Measurements from ENCODE around the gene NTF4. TPM values are rescaled to one million over a fixed set of nuclear protein-coding genes. Genes with fewer than 3 reads are reported as not detected.

Gene NTF4
- total and polyA plus RNA-seq, 2 donors = 6.7 to 30.1 TPM

GRCh38 chr19:49014870-49015255, 49.8 kb downstream of the NTF4 start:
- no peak for DNase-seq (ENCODE audit: low read depth in 6 of 9, low spot score in 9 of 9)
- Histone ChIP-seq H3K27ac (ENCODE audit: low read depth in 1 of 2, low read length in 1 of 2) (no peak overlapping the region), H3K27me3 (ENCODE audit: control insufficient read depth in 2 of 2, insufficient read depth in 1 of 2, low read length in 1 of 2) (peaks cover 13 to 28% of the 10 kb centered on the region in 2 donors), H3K4me1 (ENCODE audit: control insufficient read depth in 2 of 2, insufficient read depth in 2 of 2, low read length in 2 of 2) (peaks cover 3 to 14% of the 10 kb centered on the region in 2 donors), H3K4me3 (ENCODE audit: low read length in 2 of 2) (no peak overlapping the region), H3K36me3 (ENCODE audit: control insufficient read depth in 2 of 2, insufficient read depth in 2 of 2, low read length in 1 of 2) (peaks cover 43 to 59% of the 10 kb centered on the region in 2 donors), H3K9me3 (ENCODE audit: control insufficient read depth in 2 of 2, insufficient read depth in 1 of 2, low read length in 1 of 2) (no peaks in the 10 kb centered on the region)
- 98% methylated on average over 18 of the region's 18 CpGs for WGBS

- H3K27ac ChIP-seq (ENCODE audit: low read depth in 1 of 2, low read length in 1 of 2) = no peak overlapping the region
- H3K4me3 ChIP-seq (ENCODE audit: low read length in 2 of 2) = no peak overlapping the region
- 97% methylated on average over 32 of the region's 32 CpGs for WGBS
- H3K36me3 ChIP-seq (ENCODE audit: control insufficient read depth in 2 of 2, insufficient read depth in 2 of 2, low read length in 1 of 2) = peaks cover 48 to 64% of the 10 kb centered on the region in 2 donors
- peaks cover 3 to 11% of the 10 kb centered on the region in 2 donors for H3K4me1 ChIP-seq (ENCODE audit: control insufficient read depth in 2 of 2, insufficient read depth in 2 of 2, low read length in 2 of 2)
- H3K9me3 ChIP-seq (ENCODE audit: control insufficient read depth in 2 of 2, insufficient read depth in 1 of 2, low read length in 1 of 2) = no peaks in the 10 kb centered on the region
- H3K27me3 ChIP-seq (ENCODE audit: control insufficient read depth in 2 of 2, insufficient read depth in 1 of 2, low read length in 1 of 2) = peaks cover 7 to 23% of the 10 kb centered on the region in 2 donors
- no peak for DNase-seq (ENCODE audit: low read depth in 6 of 9, low spot score in 9 of 9)
Observed at GRCh38 chr19:49014123-49014869, 50.3 kb downstream of the NTF4 start.

- Histone ChIP-seq H3K4me1 (ENCODE audit: control insufficient read depth in 2 of 2, insufficient read depth in 2 of 2, low read length in 2 of 2) (no peaks in the 10 kb centered on the region), H3K27ac (ENCODE audit: low read depth in 1 of 2, low read length in 1 of 2) (no peak overlapping the region), H3K9me3 (ENCODE audit: control insufficient read depth in 2 of 2, insufficient read depth in 1 of 2, low read length in 1 of 2) (no peaks in the 10 kb centered on the region), H3K4me3 (ENCODE audit: low read length in 2 of 2) (no peak overlapping the region), H3K36me3 (ENCODE audit: control insufficient read depth in 2 of 2, insufficient read depth in 2 of 2, low read length in 1 of 2) (peaks cover 62 to 76% of the 10 kb centered on the region in 2 donors), H3K27me3 (ENCODE audit: control insufficient read depth in 2 of 2, insufficient read depth in 1 of 2, low read length in 1 of 2) (no peaks in the 10 kb centered on the region)
- WGBS = 98% methylated on average over 17 of the region's 17 CpGs
- no peak for DNase-seq (ENCODE audit: low read depth in 6 of 9, low spot score in 9 of 9)
Observed at GRCh38 chr19:49011194-49011593, 53.4 kb downstream of the NTF4 start.

Other genes with a start within 250 kb of the NTF4 start
- gene HSD17B14, start 228.3 kb downstream of the NTF4 start, total RNA-seq = 9.9 TPM
- gene HSD17B14, start 228.3 kb downstream of the NTF4 start, polyA plus RNA-seq = 20.4 TPM
- gene PLEKHA4, start 196.2 kb downstream of the NTF4 start, total RNA-seq = 4.1 TPM
- 17.3 TPM for gene PLEKHA4, start 196.2 kb downstream of the NTF4 start, polyA plus RNA-seq
- 12.1 TPM for gene PPP1R15A, start 192.4 kb downstream of the NTF4 start, total RNA-seq
- 40.0 TPM for gene PPP1R15A, start 192.4 kb downstream of the NTF4 start, polyA plus RNA-seq
- gene TULP2, start 166.1 kb downstream of the NTF4 start, total RNA-seq = not detected
- 0.02 TPM for gene TULP2, start 166.1 kb downstream of the NTF4 start, polyA plus RNA-seq
- 42.3 TPM for gene NUCB1, start 164.5 kb downstream of the NTF4 start, total RNA-seq
- 119 TPM for gene NUCB1, start 164.5 kb downstream of the NTF4 start, polyA plus RNA-seq
- gene DHDH, start 131.1 kb downstream of the NTF4 start, total RNA-seq = 0.28 TPM
- 1.0 TPM for gene DHDH, start 131.1 kb downstream of the NTF4 start, polyA plus RNA-seq
- 62.6 TPM for gene BAX, start 109.9 kb downstream of the NTF4 start, total RNA-seq
- gene BAX, start 109.9 kb downstream of the NTF4 start, polyA plus RNA-seq = 126 TPM
- 1,031 TPM for gene FTL, start 99.5 kb downstream of the NTF4 start, total RNA-seq
- 8,316 TPM for gene FTL, start 99.5 kb downstream of the NTF4 start, polyA plus RNA-seq
- gene GYS1, start 71.5 kb downstream of the NTF4 start, total RNA-seq = 14.0 TPM
- 22.2 TPM for gene GYS1, start 71.5 kb downstream of the NTF4 start, polyA plus RNA-seq
- 107 TPM for gene RUVBL2, start 70.9 kb downstream of the NTF4 start, total RNA-seq
- 52.0 TPM for gene RUVBL2, start 70.9 kb downstream of the NTF4 start, polyA plus RNA-seq
- gene LHB, start 47.7 kb downstream of the NTF4 start, total RNA-seq = not detected
- gene LHB, start 47.7 kb downstream of the NTF4 start, polyA plus RNA-seq = 1.2 TPM
- gene CGB3, start 40.5 kb downstream of the NTF4 start, total RNA-seq = 0.14 TPM
- 0.37 TPM for gene CGB3, start 40.5 kb downstream of the NTF4 start, polyA plus RNA-seq
- not detected for gene CGB2, start 32.9 kb downstream of the NTF4 start, total RNA-seq
- 0.11 TPM for gene CGB2, start 32.9 kb downstream of the NTF4 start, polyA plus RNA-seq
- not detected for gene CGB1, start 27.9 kb downstream of the NTF4 start, total RNA-seq
- not detected for gene CGB1, start 27.9 kb downstream of the NTF4 start, polyA plus RNA-seq
- gene CGB5, start 21.0 kb downstream of the NTF4 start, total RNA-seq = 0.19 TPM
- gene CGB5, start 21.0 kb downstream of the NTF4 start, polyA plus RNA-seq = 0.98 TPM
- gene CGB8, start 15.7 kb downstream of the NTF4 start, total RNA-seq = 0.14 TPM
- 0.27 TPM for gene CGB8, start 15.7 kb downstream of the NTF4 start, polyA plus RNA-seq
- gene CGB7, start 7.1 kb downstream of the NTF4 start, total RNA-seq = 0.33 TPM
- 6.7 TPM for gene CGB7, start 7.1 kb downstream of the NTF4 start, polyA plus RNA-seq
- gene KCNA7, start 7.9 kb upstream of the NTF4 start, total RNA-seq = not detected
- gene KCNA7, start 7.9 kb upstream of the NTF4 start, polyA plus RNA-seq = 0.05 TPM
- gene SNRNP70, start 20.6 kb upstream of the NTF4 start, total RNA-seq = 142 TPM
- gene SNRNP70, start 20.6 kb upstream of the NTF4 start, polyA plus RNA-seq = 419 TPM
- gene LIN7B, start 49.6 kb upstream of the NTF4 start, total RNA-seq = 3.5 TPM
- gene LIN7B, start 49.6 kb upstream of the NTF4 start, polyA plus RNA-seq = 9.0 TPM
- gene C19orf73, start 54.3 kb upstream of the NTF4 start, total RNA-seq = 2.7 TPM
- gene C19orf73, start 54.3 kb upstream of the NTF4 start, polyA plus RNA-seq = 4.0 TPM
- 7.0 TPM for gene PPFIA3, start 54.7 kb upstream of the NTF4 start, total RNA-seq
- gene PPFIA3, start 54.7 kb upstream of the NTF4 start, polyA plus RNA-seq = 14.1 TPM
- gene HRC, start 90.6 kb upstream of the NTF4 start, total RNA-seq = 1.3 TPM
- 1.1 TPM for gene HRC, start 90.6 kb upstream of the NTF4 start, polyA plus RNA-seq
- gene TRPM4, start 93.0 kb upstream of the NTF4 start, total RNA-seq = 3.7 TPM
- gene TRPM4, start 93.0 kb upstream of the NTF4 start, polyA plus RNA-seq = 7.6 TPM

All from thymus (tissue), 11 donors.